Uterus (tissue), 4 donors: ENCODE data around the gene PGC. TPM values are rescaled to one million over a fixed set of nuclear protein-coding genes. Genes with fewer than 3 reads are reported as not detected.

Source experiments
- DNase-seq, 2 donors: peaks; one replicate each; pipeline ENCODE4 v3.0.0-alpha.2; 2019 to 2020
- H3K27ac ChIP-seq, 2 donors: fragments of 200-600 bp; sonication (generic); 1 replicate in 1 of 2; 2 replicates in 1 of 2; pipeline ENCODE4 v1.5.1; 2016 to 2018
- H3K27me3 ChIP-seq, 2 donors: fragments of 200-600 bp; sonication (generic); one replicate each; pipeline ENCODE4 v1.5.1; 2018 to 2019; ENCODE audit warnings: control low read depth in 1 of 2
- H3K36me3 ChIP-seq, 2 donors: fragments of 200-600 bp; sonication (generic); one replicate each; pipeline ENCODE4 v1.5.1; 2019; ENCODE audit warnings: control low read depth in 1 of 2
- H3K4me1 ChIP-seq, 2 donors: fragments of 200-600 bp; sonication (generic); one replicate each; pipeline ENCODE4 v1.5.1; 2018 to 2019; ENCODE audit warnings: control low read depth in 1 of 2
- H3K4me3 ChIP-seq, 2 donors: fragments of 200-600 bp; sonication (generic); 1 replicate in 1 of 2; 2 replicates in 1 of 2; pipeline ENCODE4 v1.5.1; 2018 to 2019; ENCODE audit warnings: mild to moderate bottlenecking in 1 of 2
- H3K9me3 ChIP-seq, 2 donors: fragments of 200-600 bp; sonication (generic); one replicate each; pipeline ENCODE4 v1.5.1; 2019; ENCODE audit warnings: control low read depth in 1 of 2
- POLR2A ChIP-seq, 2 donors: fragments of 450-650 bp; IDR thresholded peaks; one replicate each; pipeline ENCODE4 v1.6.1; 2016; ENCODE audit warnings: antibody characterized with exemption in 2 of 2, mild to moderate bottlenecking in 1 of 2, moderate library complexity in 1 of 2
- intact Hi-C: fragments of 100-400 bp; cut with DNase I; formaldehyde crosslinking; loops from one replicate; pipeline ENCODE4 v1.15.1; 2023; ENCODE audit warnings: low total_unique reads
- total RNA-seq, 4 donors: library from RNA; depleted of rRNA in 3 of 4; stranded (reverse); fragments of >200 nt in 3 of 4; gene quantifications; one replicate each; pipeline versions ENCODE4 v1.1.0 to v1.2.4, GENCODE V29; 2014 to 2023
- TF ChIP-seq, protein P1 (sequence below), 4 experiments: fragments of 200-600 bp in 2 of 4; fragments of 450-650 bp in 2 of 4; sonication (generic) in 2 of 4; IDR thresholded peaks; one replicate each; pipeline ENCODE4 v1.5.1; 2016 to 2019; ENCODE audit warnings: antibody characterized with exemption in 4 of 4, mild to moderate bottlenecking in 2 of 4, moderate library complexity in 1 of 4
- donor health status: DM: yes; HTN: yes; CAD: no.

PGC gene
- total RNA-seq, 4 donors from 2014 or later = 0.91 to 2.1 TPM; not detected in 2

DNA sequence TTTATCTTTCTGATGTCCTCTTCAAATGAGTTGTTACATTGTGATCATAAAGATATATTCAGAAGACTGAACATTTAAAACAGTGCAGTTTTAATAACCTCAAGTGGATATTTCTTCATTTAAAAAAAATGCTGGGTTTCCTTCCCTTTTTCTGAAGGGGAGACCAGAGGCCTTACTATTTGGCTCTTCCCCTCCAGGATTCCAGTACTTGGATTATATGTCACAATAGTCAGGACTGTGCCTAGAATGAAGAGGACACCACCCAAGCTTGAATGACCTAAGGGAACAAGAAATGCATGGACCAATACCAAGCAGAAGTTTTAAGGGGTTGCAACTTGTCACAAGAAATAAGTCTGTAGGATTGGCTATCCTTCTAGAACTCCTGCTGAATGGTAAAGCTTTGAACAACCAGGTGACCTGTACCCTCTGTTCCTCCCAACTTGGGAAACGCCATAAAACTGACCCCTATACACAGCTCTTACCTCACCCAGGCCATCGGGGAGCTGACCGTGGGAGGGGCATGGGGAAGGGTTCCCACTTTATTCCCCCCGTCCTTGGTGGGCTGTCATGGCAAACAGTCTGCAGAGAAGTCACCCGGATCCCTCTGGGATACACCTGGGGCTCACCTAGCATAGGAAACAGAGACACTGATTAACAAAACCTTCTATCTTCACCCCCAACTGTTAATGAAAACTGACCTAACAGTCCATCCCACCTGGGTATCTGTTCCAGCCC, 30.5 kb upstream of the PGC start:
- Histone ChIP-seq H3K4me1 (peaks cover 0 to 12% of the 10 kb centered on the region in 2 donors), H3K27me3 (no peaks in the 10 kb centered on the region), H3K9me3 (no peaks in the 10 kb centered on the region), H3K4me3 (no peak overlapping the region), H3K36me3 (no peaks in the 10 kb centered on the region), H3K27ac (no peak overlapping the region)
- no peak for TF ChIP-seq POLR2A (IDR thresholded peaks at IDR 0.05)
- TF ChIP-seq, protein P1, sequence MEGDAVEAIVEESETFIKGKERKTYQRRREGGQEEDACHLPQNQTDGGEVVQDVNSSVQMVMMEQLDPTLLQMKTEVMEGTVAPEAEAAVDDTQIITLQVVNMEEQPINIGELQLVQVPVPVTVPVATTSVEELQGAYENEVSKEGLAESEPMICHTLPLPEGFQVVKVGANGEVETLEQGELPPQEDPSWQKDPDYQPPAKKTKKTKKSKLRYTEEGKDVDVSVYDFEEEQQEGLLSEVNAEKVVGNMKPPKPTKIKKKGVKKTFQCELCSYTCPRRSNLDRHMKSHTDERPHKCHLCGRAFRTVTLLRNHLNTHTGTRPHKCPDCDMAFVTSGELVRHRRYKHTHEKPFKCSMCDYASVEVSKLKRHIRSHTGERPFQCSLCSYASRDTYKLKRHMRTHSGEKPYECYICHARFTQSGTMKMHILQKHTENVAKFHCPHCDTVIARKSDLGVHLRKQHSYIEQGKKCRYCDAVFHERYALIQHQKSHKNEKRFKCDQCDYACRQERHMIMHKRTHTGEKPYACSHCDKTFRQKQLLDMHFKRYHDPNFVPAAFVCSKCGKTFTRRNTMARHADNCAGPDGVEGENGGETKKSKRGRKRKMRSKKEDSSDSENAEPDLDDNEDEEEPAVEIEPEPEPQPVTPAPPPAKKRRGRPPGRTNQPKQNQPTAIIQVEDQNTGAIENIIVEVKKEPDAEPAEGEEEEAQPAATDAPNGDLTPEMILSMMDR (IDR thresholded peaks at IDR 0.05) = no peak
- intact Hi-C loops = no loop called here
- no peak for DNase-seq

DNA sequence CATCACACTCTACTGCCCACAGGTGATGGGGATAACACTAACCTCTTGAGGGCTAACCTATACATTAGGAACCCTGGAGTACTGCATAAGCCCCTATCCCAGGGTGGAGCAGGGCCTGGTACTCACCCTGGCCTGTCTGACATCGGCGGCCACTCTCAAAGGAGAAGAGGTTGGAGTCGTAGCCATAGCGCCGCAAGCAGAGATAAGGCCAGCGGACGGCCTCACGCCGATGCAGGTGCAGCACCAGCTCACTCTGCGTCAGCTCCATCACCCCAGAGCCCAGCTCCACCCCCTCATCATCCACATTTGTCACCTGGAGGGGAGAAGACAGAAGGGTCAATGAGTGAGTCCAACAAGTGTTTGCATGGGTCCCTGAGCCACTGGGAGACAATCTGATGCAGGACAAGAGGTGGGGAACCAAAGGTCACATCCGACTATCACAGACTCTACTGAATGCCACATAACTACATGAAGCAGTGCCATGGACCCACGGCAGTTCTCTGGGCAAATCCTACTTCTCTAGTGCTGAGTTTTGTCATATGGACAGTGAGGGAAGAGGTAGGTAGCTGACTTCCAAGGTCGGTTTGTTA, 28.2 kb upstream of the PGC start:
- no peak for DNase-seq
- Histone ChIP-seq H3K27ac (no peak overlapping the region), H3K4me1 (peaks cover 0 to 8% of the 10 kb centered on the region in 2 donors), H3K27me3 (no peaks in the 10 kb centered on the region), H3K9me3 (no peaks in the 10 kb centered on the region), H3K4me3 (no peak overlapping the region), H3K36me3 (no peaks in the 10 kb centered on the region)
- intact Hi-C loops = no loop called here
- TF ChIP-seq, protein P1 (IDR thresholded peaks at IDR 0.05) = no peak
- no peak for TF ChIP-seq POLR2A (IDR thresholded peaks at IDR 0.05)

DNA sequence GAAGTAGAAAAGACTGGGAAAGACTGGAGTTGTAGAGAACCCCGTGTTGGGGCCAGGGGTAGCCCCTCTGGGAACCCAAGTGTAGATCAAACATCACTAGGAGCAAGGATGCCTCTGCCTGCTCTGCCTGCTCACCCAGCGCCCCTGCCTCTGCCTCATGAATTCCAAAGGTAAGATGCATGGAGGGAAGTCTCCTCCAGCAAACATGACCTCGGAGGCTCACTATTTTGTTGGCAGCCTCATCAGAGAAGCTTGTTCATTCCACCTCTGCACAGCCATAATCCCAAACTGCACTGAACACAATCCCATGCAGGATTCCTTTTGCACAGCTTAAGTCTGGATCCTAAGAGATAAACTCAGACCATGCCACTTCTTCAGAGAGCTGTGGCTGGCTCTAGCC, 27.6 kb upstream of the PGC start:
- no peak for TF ChIP-seq POLR2A (IDR thresholded peaks at IDR 0.05)
- TF ChIP-seq, protein P1 (IDR thresholded peaks at IDR 0.05) = no peak
- Histone ChIP-seq H3K27ac (no peak overlapping the region), H3K4me1 (peaks cover 0 to 8% of the 10 kb centered on the region in 2 donors), H3K4me3 (no peak overlapping the region), H3K9me3 (no peaks in the 10 kb centered on the region), H3K27me3 (no peaks in the 10 kb centered on the region), H3K36me3 (no peaks in the 10 kb centered on the region)
- intact Hi-C loops = no loop called here
- no peak for DNase-seq

DNA sequence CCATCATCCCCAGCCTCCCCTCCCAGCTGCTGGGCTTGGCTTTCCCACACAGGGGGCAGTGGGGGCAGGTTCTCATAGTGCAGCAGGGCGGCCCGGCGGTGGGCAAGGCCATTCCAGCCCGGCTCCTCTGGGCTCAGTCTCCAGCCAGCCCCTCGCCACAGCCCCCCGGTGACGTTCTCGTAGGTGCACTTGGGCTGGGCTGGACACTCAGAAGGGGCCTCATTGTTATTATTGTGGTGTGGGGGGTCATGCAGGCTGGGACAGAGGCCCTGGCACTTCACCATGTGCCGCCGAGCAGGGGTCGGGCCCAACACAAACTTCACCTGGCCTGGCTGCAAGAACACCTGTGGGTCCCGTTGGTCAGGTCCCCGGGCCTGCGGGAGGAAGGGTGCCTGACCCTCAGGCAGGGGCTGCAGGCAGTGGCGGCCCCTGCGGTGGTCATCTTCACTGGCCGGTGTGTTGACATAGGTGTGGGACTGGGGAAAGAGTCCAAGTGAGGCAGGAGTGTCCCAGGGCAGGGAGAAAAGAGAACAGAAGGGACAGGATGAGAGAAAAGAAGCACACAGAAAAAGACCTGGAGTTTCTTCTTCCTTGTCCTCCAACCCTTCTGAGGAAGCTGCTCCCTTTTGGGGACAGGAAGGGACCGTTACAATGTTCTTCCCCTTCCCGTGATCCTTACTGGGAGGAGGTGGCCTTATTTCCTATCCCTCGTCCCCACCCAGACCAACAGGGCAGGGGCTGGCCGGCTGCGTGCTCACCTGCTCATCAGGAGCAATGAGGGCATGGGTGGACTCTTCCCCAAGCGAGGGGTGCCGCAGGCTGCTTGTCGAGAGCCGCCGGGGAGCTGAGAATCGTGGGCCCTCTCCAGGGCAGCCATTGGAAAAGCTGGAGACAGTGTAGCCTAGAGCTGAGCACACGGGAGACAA, 24.1 kb upstream of the PGC start:
- Histone ChIP-seq H3K36me3 (no peaks in the 10 kb centered on the region), H3K9me3 (no peaks in the 10 kb centered on the region), H3K27ac (no peak overlapping the region), H3K4me3 (no peak overlapping the region), H3K27me3 (no peaks in the 10 kb centered on the region), H3K4me1 (no peaks in the 10 kb centered on the region)
- no peak for TF ChIP-seq POLR2A (IDR thresholded peaks at IDR 0.05)
- TF ChIP-seq, protein P1 (IDR thresholded peaks at IDR 0.05) = no peak
- intact Hi-C loops = no loop called here
- DNase-seq = no peak
